GM12878 (cell line): ENCODE measurements around the gene OSBP. TPM values are rescaled to one million over a fixed set of nuclear protein-coding genes. Genes with fewer than 3 reads are reported as not detected.

ENCODE experiments used
- ATAC-seq: fragments of 200-7000 bp; cut with Tn5 transposase; 3 replicates; pipeline ENCODE4 v1.9.1; 2020; ENCODE audit warnings: mild to moderate bottlenecking, moderate library complexity
- BruUV-seq: library from RNA; stranded (reverse); fragments of 400-500 nt; replicated peaks from 2 replicates; lab custom pipeline; 2021; lab: Mats Ljungman, UMichigan
- CTCF ChIA-PET: fragments of 300-600 bp; sonication (Branson Sonifier 250); formaldehyde crosslinking; extraction: SDS; loops from one replicate; lab custom pipeline; 2021; ENCODE audit warnings: inconsistent platforms; lab: Yijun Ruan, JAX
- POLR2A ChIA-PET: fragments of 350-600 bp; formaldehyde crosslinking; extraction: SDS; loops from one replicate; lab custom pipeline; 2021; ENCODE audit warnings: inconsistent platforms; lab: Charles Lee
- RAD21 ChIA-PET: fragments of 300-600 bp; sonication (Branson Sonifier 250); formaldehyde crosslinking; loops from one replicate; lab custom pipeline; 2023; ENCODE audit warnings: antibody characterized with exemption; ENCODE audit not compliant: unreplicated experiment; lab: Charles Lee
- SMC1A ChIA-PET: fragments of 300-600 bp; sonication (Branson Sonifier 250); formaldehyde crosslinking; loops from one replicate; lab custom pipeline; 2023; ENCODE audit not compliant: unreplicated experiment, uncharacterized antibody; lab: Charles Lee
- DNase-seq: peaks from one replicate; pipeline ENCODE4 v3.0.0-alpha.2; 2011; ENCODE audit warnings: low read depth, low spot score
- FAIRE-seq: peaks from 3 replicates; lab custom pipeline; 2011; peaks lifted over from hg19 to GRCh38; lab: Jason Lieb, UNC
- H2AFZ ChIP-seq: 2 replicates; pipeline ENCODE4 v1.6.0; 2011; ENCODE audit warnings: low read depth, low read length, control low read depth; ENCODE audit not compliant: control insufficient read depth
- H3K27ac ChIP-seq: 2 replicates; pipeline ENCODE4 v1.5.1; 2011; ENCODE audit warnings: control low read depth; ENCODE audit not compliant: control insufficient read depth, insufficient read depth
- H3K27me3 ChIP-seq, 2 experiments: replicated peaks in 1 of 2; 2 replicates each; pipeline versions ENCODE4 v1.6.0 to v1.6.1; 2011; ENCODE audit warnings: low read length in 1 of 2; ENCODE audit not compliant: control insufficient read depth in 2 of 2, insufficient read depth in 2 of 2
- H3K36me3 ChIP-seq, 2 experiments: 2 replicates each; pipeline ENCODE4 v1.5.1; 2011; ENCODE audit warnings: low read length in 1 of 2; ENCODE audit not compliant: control insufficient read depth in 2 of 2, insufficient read depth in 2 of 2
- H3K4me1 ChIP-seq: 2 replicates; pipeline ENCODE4 v1.6.1; 2011; ENCODE audit warnings: mild to moderate bottlenecking, low read length, moderate library complexity, mixed read lengths; ENCODE audit not compliant: control insufficient read depth, insufficient read depth
- H3K4me2 ChIP-seq: 2 replicates; pipeline ENCODE4 v1.6.0; 2011; ENCODE audit warnings: control low read depth; ENCODE audit not compliant: control insufficient read depth, insufficient read depth
- H3K4me3 ChIP-seq: fragments of 200-600 bp; sonication (generic); 2 replicates; pipeline ENCODE4 v1.5.1; 2016
- H3K79me2 ChIP-seq: 2 replicates; pipeline ENCODE4 v1.6.0; 2011; ENCODE audit warnings: low read length; ENCODE audit not compliant: control insufficient read depth, insufficient read depth
- H3K9ac ChIP-seq: 2 replicates; pipeline ENCODE4 v1.8.0; 2011; ENCODE audit warnings: low read length, control low read depth, mixed read lengths; ENCODE audit not compliant: control insufficient read depth, insufficient read depth
- H3K9me3 ChIP-seq: replicated peaks from 3 replicates; pipeline ENCODE4 v1.5.1; 2011; ENCODE audit warnings: mild to moderate bottlenecking, low read length; ENCODE audit not compliant: control insufficient read depth, insufficient read depth
- H4K20me1 ChIP-seq: 2 replicates; pipeline ENCODE4 v1.6.0; 2011; ENCODE audit not compliant: control insufficient read depth, insufficient read depth
- ASH2L ChIP-seq: fragments of 300-600, 200-600 bp; sonication (generic); IDR thresholded peaks from 2 replicates; pipeline ENCODE4 v1.6.1; 2017; ENCODE audit warnings: low read depth, mild to moderate bottlenecking, borderline replicate concordance
- ATF3 ChIP-seq: IDR thresholded peaks from 2 replicates; pipeline ENCODE4 v1.6.1; 2011; ENCODE audit warnings: low read depth, mild to moderate bottlenecking, low read length, moderate library complexity, borderline replicate concordance; ENCODE audit errors: extremely low read depth
- BACH1 ChIP-seq: fragments of 450-650 bp; IDR thresholded peaks from 2 replicates; pipeline ENCODE4 v1.6.1; 2017; ENCODE audit warnings: mild to moderate bottlenecking, borderline replicate concordance
- IRF5 ChIP-seq: fragments of 450-650 bp; IDR thresholded peaks from 2 replicates; pipeline ENCODE4 v1.6.1; 2017; ENCODE audit warnings: borderline replicate concordance
- MTA2 ChIP-seq: fragments of 450-650 bp; IDR thresholded peaks from 2 replicates; pipeline ENCODE4 v1.6.1; 2016; ENCODE audit warnings: low read depth, mild to moderate bottlenecking, moderate library complexity
- NBN ChIP-seq: fragments of 450-650 bp; IDR thresholded peaks from 2 replicates; pipeline ENCODE4 v1.6.1; 2016
- NR2C1 ChIP-seq: fragments of 450-650 bp; IDR thresholded peaks from 2 replicates; pipeline ENCODE4 v1.6.1; 2017; ENCODE audit warnings: antibody characterized with exemption, mild to moderate bottlenecking, moderate library complexity
- PML ChIP-seq: IDR thresholded peaks from 2 replicates; pipeline ENCODE4 v1.6.1; 2012; ENCODE audit warnings: low read length, inconsistent platforms
- POLR2A ChIP-seq: IDR thresholded peaks from 2 replicates; pipeline ENCODE4 v1.6.1; 2011; ENCODE audit warnings: low read depth, mild to moderate bottlenecking, low read length
- RBBP5 ChIP-seq: fragments of 200-600 bp; sonication (generic); conservative IDR thresholded peaks from 2 replicates; pipeline ENCODE4 v1.6.1; 2016
- RCOR1 ChIP-seq: conservative IDR thresholded peaks from 2 replicates; pipeline ENCODE4 v1.6.1; 2012; ENCODE audit warnings: low read depth, low read length, improper control_type of control experiment
- SIX5 ChIP-seq: IDR thresholded peaks from 2 replicates; pipeline ENCODE4 v1.6.1; 2011; ENCODE audit warnings: mild to moderate bottlenecking, low read depth, low read length, moderate library complexity; ENCODE audit not compliant: severe bottlenecking
- STAT1 ChIP-seq: fragments of 450-650 bp; conservative IDR thresholded peaks from 2 replicates; pipeline ENCODE4 v1.6.1; 2014; ENCODE audit warnings: antibody characterized with exemption, mild to moderate bottlenecking
- WGBS: methylation state at CpG from one replicate; pipeline ENCODE4 v1.1.6; 2016; ENCODE audit warnings: low lambda C conversion rate; ENCODE audit not compliant: insufficient replicate concordance, insufficient coverage; ENCODE audit errors: missing lambda C conversion rate; 5-methylcytosine and 5-hydroxymethylcytosine counted together
- in situ Hi-C: fragments of 300-500 bp; cut with MboI; formaldehyde crosslinking; loops from 9 replicates; pipeline ENCODE4 v1.14.3; 2018; ENCODE audit warnings: mixed read lengths
- intact Hi-C: fragments of 100-400 bp; cut with micrococcal nuclease; formaldehyde crosslinking; loops from one replicate; pipeline ENCODE4 v1.14.2; 2022; ENCODE audit not compliant: unreplicated experiment
- polyA plus RNA-seq, 11 experiments: library from polyadenylated mRNA; depleted of rRNA in 4 of 11; unstranded in 6 of 11; stranded (reverse) in 5 of 11; fragments of >200 nt; fragmentation: Nextera tagmentation in 4 of 11; fragmentation: Illumina TruSeq in 1 of 11; extraction: Ambion mirVana in 4 of 11; extraction: Trizol in 1 of 11; gene quantifications; 1 replicate in 1 of 11; 2 replicates in 10 of 11; pipeline versions ENCODE4 v1.2.1 to v1.2.3, GENCODE V29; 2011 to 2016; ENCODE audit warnings: inconsistent platforms in 2 of 11, missing spikeins in 2 of 11, low read depth in 1 of 11
- total RNA-seq, 4 experiments: library from RNA; depleted of rRNA in 3 of 4; stranded (reverse); fragments of >200 nt in 3 of 4; fragmentation: Illumina TruSeq in 1 of 4; extraction: Trizol in 1 of 4; gene quantifications; 2 replicates each; pipeline versions ENCODE4 v1.2.1 to v1.2.3, GENCODE V29; 2013 to 2021

OSBP gene
- total and polyA plus RNA-seq, 10 of the 15 experiments (the other 5 are each of a cell fraction or from before 2014, with no cell fraction given) = 5.9 to 41.2 (median 21.7) TPM

- SMC1A ChIA-PET = no interaction called here
- Histone ChIP-seq H3K9me3 (no peaks in the 10 kb centered on the region), H3K9ac (no peak overlapping the region), H3K36me3 (peaks cover 10 to 33% of the 10 kb centered on the region in 2 experiments; a peak in 3 of 4 replicates), H3K79me2 (no peaks in the 10 kb centered on the region), H3K4me3 (no peak overlapping the region), H3K4me2 (no peak overlapping the region), H4K20me1 (no peaks in the 10 kb centered on the region), H2AFZ (no peak overlapping the region), H3K4me1 (no peaks in the 10 kb centered on the region), H3K27me3 (no peaks in the 10 kb centered on the region), H3K27ac (no peak overlapping the region)
- WGBS = 100% methylated on average over 1 of the region's 1 CpG
- POLR2A ChIA-PET = no interaction called here
- CTCF ChIA-PET = no interaction called here
- intact Hi-C loops (no loop called here), in situ Hi-C loops (no loop called here)
- DNase-seq = no peak
- RAD21 ChIA-PET = no interaction called here
- BruUV-seq = no TSS peak
- no peak for FAIRE-seq
- no peak for ATAC-seq
- TF ChIP-seq POLR2A (no peak), ATF3 (no peak), MTA2 (no peak), SIX5 (no peak), IRF5 (no peak), PML (no peak), STAT1 (no peak), RBBP5 (no peak), NBN (no peak), NR2C1 (no peak), ASH2L (no peak), RCOR1 (no peak), BACH1 (no peak)
- TF ChIP-seq, all 136 proteins: peak for 0
Observed at GRCh38 chr11:59575505-59575904, 40.1 kb downstream of the OSBP start.
